Prostate gland (tissue), 2 donors: ENCODE results near the gene HLA-DQB1. TPM values are rescaled to one million over a fixed set of nuclear protein-coding genes. Genes with fewer than 3 reads are reported as not detected.
A peak's percentile ranks its signal among the peaks of the same experiment; 100 is the strongest.

ENCODE experiments used
- DNase-seq: peaks from one replicate; pipeline ENCODE4 v3.0.0-alpha.2; 2019; ENCODE audit warnings: low spot score
- H3K27ac ChIP-seq, 2 donors: fragments of 200-600 bp; sonication (generic); 2 replicates each; pipeline ENCODE4 v1.5.1; 2017 to 2019
- H3K27me3 ChIP-seq: fragments of 200-600 bp; sonication (generic); replicated peaks from 2 replicates; pipeline ENCODE4 v1.5.1; 2019; ENCODE audit not compliant: insufficient read depth
- H3K36me3 ChIP-seq, 2 donors: fragments of 200-600 bp; sonication (generic); 1 replicate in 1 of 2; 2 replicates in 1 of 2; pipeline versions ENCODE4 v1.5.1 to v1.8.1; 2017 to 2019
- H3K4me1 ChIP-seq: fragments of 200-600 bp; sonication (generic); replicated peaks from 2 replicates; pipeline ENCODE4 v1.5.1; 2019
- H3K4me3 ChIP-seq, 2 donors: fragments of 200-600 bp; sonication (generic); 2 replicates each; pipeline ENCODE4 v1.5.1; 2017 to 2019
- H3K9me3 ChIP-seq: fragments of 200-600 bp; sonication (generic); 2 replicates; pipeline ENCODE4 v1.5.1; 2017
- POLR2A ChIP-seq: fragments of 450-650 bp; IDR thresholded peaks from one replicate; pipeline ENCODE4 v1.6.1; 2016; ENCODE audit warnings: antibody characterized with exemption, mild to moderate bottlenecking
- POLR2AphosphoS5 ChIP-seq: sonication (generic); formaldehyde crosslinking; IDR thresholded peaks from one replicate; pipeline ENCODE4 v1.6.1; 2017; ENCODE audit warnings: antibody characterized with exemption
- WGBS: methylation state at CpG from one replicate; pipeline ENCODE4 v1.1.5; 2018; 5-methylcytosine and 5-hydroxymethylcytosine counted together
- intact Hi-C: fragments of 100-400 bp; cut with DNase I; formaldehyde crosslinking; loops from one replicate; pipeline ENCODE4 v1.14.2; 2022
- total RNA-seq, 2 donors: library from RNA; depleted of rRNA; stranded (reverse); fragments of >200 nt; gene quantifications; one replicate each; pipeline ENCODE4 v1.1.0, GENCODE V29; 2016
- TF ChIP-seq, protein P1 (sequence below), 4 experiments: fragments of 200-600 bp in 2 of 4; fragments of 450-650 bp in 2 of 4; sonication (generic) in 2 of 4; IDR thresholded peaks; 1 replicate in 3 of 4; 2 replicates in 1 of 4; pipeline ENCODE4 v1.5.1; 2016 to 2019; ENCODE audit warnings: antibody characterized with exemption in 4 of 4, mild to moderate bottlenecking in 2 of 4, moderate library complexity in 2 of 4

HLA-DQB1 gene
- total RNA-seq, 2 donors from 2014 or later, result 1.0 to 3.0 TPM

DNA sequence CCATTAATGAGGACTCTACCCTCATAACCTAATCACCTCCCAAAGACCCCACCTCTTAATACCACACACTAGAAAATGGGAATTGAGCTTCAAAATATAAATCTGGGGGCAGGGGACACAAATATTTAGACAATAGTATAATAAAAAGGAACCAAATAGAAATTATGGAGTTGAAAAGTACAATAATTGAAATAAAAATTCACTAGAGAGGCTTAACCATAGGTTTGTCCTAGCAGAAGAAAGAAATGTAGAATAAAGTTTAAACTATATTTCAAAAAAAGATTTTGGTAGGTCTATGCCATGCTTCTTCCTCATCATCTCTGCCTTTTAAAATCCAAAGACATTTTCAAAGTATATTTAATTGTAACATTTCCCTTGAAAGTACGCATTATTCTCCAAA, 48.7 kb downstream of the HLA-DQB1 start:
- DNase-seq, result no peak
- 41% methylated on average over 1 of the region's 1 CpG for WGBS
- intact Hi-C loops, result no loop called here

DNA sequence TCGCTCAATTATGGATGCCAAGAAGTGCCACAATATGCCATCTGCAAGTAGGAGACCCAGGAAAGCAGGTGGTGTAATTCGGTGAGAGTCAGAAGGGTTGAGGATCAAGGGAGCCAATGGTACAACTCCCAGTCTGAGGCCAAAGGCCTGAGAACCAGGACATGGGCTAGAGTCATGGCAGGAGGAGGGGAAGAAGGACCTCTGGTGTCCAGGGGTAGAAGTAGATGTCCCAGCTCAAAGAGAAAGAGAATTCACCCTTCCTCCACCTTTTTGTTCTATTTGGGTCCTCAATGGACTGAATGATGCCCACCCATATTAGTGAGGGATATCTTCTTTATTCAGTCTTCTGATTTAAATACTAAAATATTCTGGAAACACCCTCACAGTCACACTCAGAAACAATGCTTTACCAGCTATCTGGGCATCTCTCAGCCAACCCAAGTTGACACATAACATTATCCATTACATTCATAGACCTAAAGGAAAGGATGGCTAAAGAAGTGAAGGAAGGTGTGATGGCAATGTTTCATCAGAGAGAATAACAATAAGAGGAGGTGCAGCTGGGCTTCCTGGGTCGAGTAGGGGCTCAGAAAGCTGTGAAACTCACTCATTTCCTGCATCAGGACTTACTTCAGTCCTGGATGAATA, 50.4 kb downstream of the HLA-DQB1 start:
- TF ChIP-seq POLR2AphosphoS5 (no peak), POLR2A (no peak)
- TF ChIP-seq, protein P1, sequence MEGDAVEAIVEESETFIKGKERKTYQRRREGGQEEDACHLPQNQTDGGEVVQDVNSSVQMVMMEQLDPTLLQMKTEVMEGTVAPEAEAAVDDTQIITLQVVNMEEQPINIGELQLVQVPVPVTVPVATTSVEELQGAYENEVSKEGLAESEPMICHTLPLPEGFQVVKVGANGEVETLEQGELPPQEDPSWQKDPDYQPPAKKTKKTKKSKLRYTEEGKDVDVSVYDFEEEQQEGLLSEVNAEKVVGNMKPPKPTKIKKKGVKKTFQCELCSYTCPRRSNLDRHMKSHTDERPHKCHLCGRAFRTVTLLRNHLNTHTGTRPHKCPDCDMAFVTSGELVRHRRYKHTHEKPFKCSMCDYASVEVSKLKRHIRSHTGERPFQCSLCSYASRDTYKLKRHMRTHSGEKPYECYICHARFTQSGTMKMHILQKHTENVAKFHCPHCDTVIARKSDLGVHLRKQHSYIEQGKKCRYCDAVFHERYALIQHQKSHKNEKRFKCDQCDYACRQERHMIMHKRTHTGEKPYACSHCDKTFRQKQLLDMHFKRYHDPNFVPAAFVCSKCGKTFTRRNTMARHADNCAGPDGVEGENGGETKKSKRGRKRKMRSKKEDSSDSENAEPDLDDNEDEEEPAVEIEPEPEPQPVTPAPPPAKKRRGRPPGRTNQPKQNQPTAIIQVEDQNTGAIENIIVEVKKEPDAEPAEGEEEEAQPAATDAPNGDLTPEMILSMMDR (IDR thresholded peaks at IDR 0.05), result no peak
- Histone ChIP-seq H3K9me3 (no peaks in the 10 kb centered on the region), H3K27ac (peak overlapping the region in 1 of 2 donors; percentile 36), H3K4me3 (no peak overlapping the region), H3K27me3 (no peaks in the 10 kb centered on the region), H3K36me3 (no peaks in the 10 kb centered on the region), H3K4me1 (no peaks in the 10 kb centered on the region)
- WGBS, result 52% methylated on average over 3 of the region's 3 CpGs
- no peak for DNase-seq
- intact Hi-C loops, result no loop called here

More for the DNA sequence above, 48.7 kb downstream of the HLA-DQB1 start:
- no peaks in the 10 kb centered on the region for H3K4me1 ChIP-seq
- no peaks in the 10 kb centered on the region for H3K27me3 ChIP-seq
- TF ChIP-seq, protein P1 (IDR thresholded peaks at IDR 0.05), result no peak
- TF ChIP-seq POLR2AphosphoS5, result no peak
- TF ChIP-seq POLR2A, result no peak
- H3K27ac ChIP-seq, result no peak overlapping the region
- H3K9me3 ChIP-seq, result no peaks in the 10 kb centered on the region
- no peak overlapping the region for H3K4me3 ChIP-seq
- no peaks in the 10 kb centered on the region for H3K36me3 ChIP-seq

DNA sequence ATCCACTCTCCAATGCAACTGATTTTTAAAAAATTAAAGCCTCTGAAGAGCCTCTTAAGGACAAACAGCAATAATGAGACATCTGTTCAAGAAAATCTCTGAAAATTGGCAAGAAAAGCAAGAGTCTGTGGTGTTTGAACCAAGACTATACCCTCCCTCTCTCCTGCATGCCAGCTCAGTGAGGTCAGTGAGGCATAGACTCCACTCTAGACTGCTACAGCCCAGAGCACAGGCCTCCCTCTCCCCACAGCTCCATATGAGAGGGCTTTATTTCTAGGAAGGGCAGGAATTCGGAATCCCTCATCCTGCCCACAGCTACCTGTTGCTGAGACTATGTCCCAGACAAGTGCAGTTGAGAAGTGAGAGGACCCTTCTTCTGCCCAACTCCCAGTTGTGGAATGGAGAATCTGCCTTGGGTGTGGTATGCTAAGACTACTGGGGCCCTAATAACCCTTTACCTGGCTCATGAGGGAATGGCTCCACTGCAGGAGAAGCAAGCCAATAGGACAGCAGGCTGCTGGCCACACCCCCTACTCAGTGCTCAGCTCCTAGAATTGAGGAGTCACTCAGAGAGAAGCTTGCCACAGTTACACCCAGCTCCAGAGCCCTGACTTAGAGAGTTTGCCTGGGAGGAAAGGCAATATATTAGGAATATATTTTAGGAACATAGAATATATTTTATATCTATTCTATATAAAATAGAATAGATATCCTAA, 51.9 kb downstream of the HLA-DQB1 start:
- TF ChIP-seq POLR2A (no peak), POLR2AphosphoS5 (no peak)
- TF ChIP-seq, protein P1 (IDR thresholded peaks at IDR 0.05), result no peak
- WGBS, result 0% methylated on average over 1 of the region's 1 CpG
- Histone ChIP-seq H3K4me1 (no peaks in the 10 kb centered on the region), H3K4me3 (no peak overlapping the region), H3K36me3 (no peaks in the 10 kb centered on the region), H3K27me3 (no peaks in the 10 kb centered on the region), H3K9me3 (no peaks in the 10 kb centered on the region), H3K27ac (no peak overlapping the region)
- intact Hi-C loops, result no loop called here
- DNase-seq, result no peak

DNA sequence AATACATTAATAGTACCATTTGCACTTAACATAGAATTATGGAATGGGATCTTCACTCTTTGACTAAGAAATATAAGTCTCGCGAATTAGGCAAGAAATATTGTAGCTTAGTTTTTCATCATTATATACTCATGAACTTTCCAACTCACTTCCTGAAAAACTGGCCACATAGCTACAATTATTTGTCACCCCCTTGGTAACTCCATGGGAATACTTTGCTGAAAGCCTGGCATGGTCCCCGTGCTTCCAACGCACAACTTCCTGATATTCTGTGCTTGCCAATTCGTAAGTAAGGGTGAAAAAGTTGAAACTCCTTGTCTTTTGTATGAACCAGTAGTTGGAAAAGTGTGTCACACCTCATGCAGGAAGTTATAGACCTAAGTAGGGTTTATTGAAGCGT, 53.0 kb downstream of the HLA-DQB1 start:
- intact Hi-C loops, result no loop called here
- no peak for TF ChIP-seq POLR2A
- TF ChIP-seq POLR2AphosphoS5, result no peak
- TF ChIP-seq, protein P1 (IDR thresholded peaks at IDR 0.05), result no peak
- 8% methylated on average over 6 of the region's 6 CpGs for WGBS

More for the DNA sequence above, 53.0 kb downstream of the HLA-DQB1 start:
- Histone ChIP-seq H3K4me1 (no peaks in the 10 kb centered on the region), H3K4me3 (no peak overlapping the region), H3K27me3 (no peaks in the 10 kb centered on the region), H3K9me3 (no peaks in the 10 kb centered on the region), H3K36me3 (no peaks in the 10 kb centered on the region), H3K27ac (no peak overlapping the region)
- DNase-seq, result no peak
